K562 (cell line): ENCODE measurements around the gene TENT4A. TPM values are rescaled to one million over a fixed set of nuclear protein-coding genes. Genes with fewer than 3 reads are reported as not detected.

ENCODE experiments used
- C11orf30 ChIP-seq: fragments of 450-650 bp; IDR thresholded peaks from 2 replicates; pipeline ENCODE4 v1.6.1; 2016; ENCODE audit warnings: low read depth, mild to moderate bottlenecking
- CHD1 ChIP-seq: fragments of 200-600 bp; sonication (generic); IDR thresholded peaks from one replicate; pipeline ENCODE4 v1.6.1; 2012; ENCODE audit warnings: mild to moderate bottlenecking, moderate library complexity, low read length, inconsistent platforms
- E2F6 ChIP-seq, 2 experiments: IDR thresholded peaks; 2 replicates each; pipeline ENCODE4 v1.6.1; 2011; ENCODE audit warnings: borderline replicate concordance in 1 of 2, control low read depth in 1 of 2, low read depth in 1 of 2, low read length in 1 of 2, mild to moderate bottlenecking in 1 of 2, mixed read lengths in 1 of 2, moderate library complexity in 1 of 2; ENCODE audit not compliant: insufficient read depth in 1 of 2, insufficient read length in 1 of 2, poor library complexity in 1 of 2, severe bottlenecking in 1 of 2; ENCODE audit errors: extremely low read depth in 1 of 2
- GTF2A2 ChIP-seq: IDR thresholded peaks from 2 replicates; pipeline ENCODE4 v1.6.1; 2016; ENCODE audit warnings: mild to moderate bottlenecking, missing genetic modification characterization, missing compliant biosample characterization
- GTF2F1 ChIP-seq: IDR thresholded peaks from 2 replicates; pipeline ENCODE4 v1.6.1; 2011; ENCODE audit warnings: low read depth, low read length, improper control_type of control experiment
- HDAC8 ChIP-seq: fragments of 450-650 bp; IDR thresholded peaks from 2 replicates; pipeline ENCODE4 v1.6.1; 2016; ENCODE audit warnings: mild to moderate bottlenecking, missing genetic modification characterization, moderate library complexity, missing compliant biosample characterization
- HMGN3 ChIP-seq: IDR thresholded peaks from 2 replicates; pipeline ENCODE4 v1.6.1; 2011; ENCODE audit warnings: borderline replicate concordance, low read depth, mild to moderate bottlenecking, mixed read lengths, low read length; ENCODE audit not compliant: insufficient read length; ENCODE audit errors: extremely low read depth
- HNRNPLL ChIP-seq: fragments of 200-400 bp; formaldehyde crosslinking; IDR thresholded peaks from 2 replicates; pipeline ENCODE4 v1.6.1; 2017; ENCODE audit warnings: low read length, low read depth, mild to moderate bottlenecking; ENCODE audit not compliant: poor library complexity, severe bottlenecking
- LCOR ChIP-seq: sonication (generic); formaldehyde crosslinking; IDR thresholded peaks from 2 replicates; pipeline ENCODE4 v1.8.0; 2022; ENCODE audit warnings: mild to moderate bottlenecking, missing genetic modification reagents
- MLX ChIP-seq, 2 experiments: fragments of 450-650 bp in 1 of 2; sonication (generic) in 1 of 2; formaldehyde crosslinking; conservative IDR thresholded peaks; 2 replicates each; pipeline versions ENCODE4 v1.4.0 to v1.8.1; 2020 to 2022; ENCODE audit warnings: mild to moderate bottlenecking in 1 of 2, missing genetic modification reagents in 1 of 2
- NFE2L1 ChIP-seq: fragments of 450-650 bp; IDR thresholded peaks from 2 replicates; pipeline ENCODE4 v1.6.1; 2016; ENCODE audit warnings: missing genetic modification characterization, low read depth, mild to moderate bottlenecking, missing compliant biosample characterization, moderate library complexity, borderline replicate concordance
- NFRKB ChIP-seq: fragments of 450-650 bp; IDR thresholded peaks from 2 replicates; pipeline ENCODE4 v1.6.1; 2016; ENCODE audit warnings: low read depth
- PPARD ChIP-seq: fragments of 250-450 bp; sonication (Bioruptor Pico); IDR thresholded peaks from 2 replicates; pipeline ENCODE4 v1.8.0; 2022; ENCODE audit warnings: inconsistent platforms, mild to moderate bottlenecking, moderate library complexity
- RBM17 ChIP-seq: fragments of 200-400 bp; formaldehyde crosslinking; IDR thresholded peaks from 2 replicates; pipeline ENCODE4 v1.6.1; 2017; ENCODE audit warnings: low read depth, mild to moderate bottlenecking, low read length, borderline replicate concordance
- SMAD2 ChIP-seq: fragments of 150-350 bp; IDR thresholded peaks from 2 replicates; pipeline ENCODE4 v1.6.1; 2014; ENCODE audit warnings: low read depth, mild to moderate bottlenecking, low read length
- SPI1 ChIP-seq: IDR thresholded peaks from 2 replicates; pipeline ENCODE4 v1.6.1; 2011; ENCODE audit warnings: low read depth, low read length, control low read depth, borderline replicate concordance
- SRSF1 ChIP-seq: fragments of 200-400 bp; formaldehyde crosslinking; IDR thresholded peaks from 2 replicates; pipeline ENCODE4 v1.6.1; 2017; ENCODE audit warnings: mild to moderate bottlenecking, low read depth, low read length, moderate library complexity
- ZKSCAN3 ChIP-seq: fragments of 250-450 bp; sonication (Bioruptor Pico); IDR thresholded peaks from 2 replicates; pipeline ENCODE4 v1.4.0; 2020
- ZNF280B ChIP-seq: fragments of 250-450 bp; sonication (Bioruptor Pico); IDR thresholded peaks from 2 replicates; pipeline ENCODE4 v1.5.1; 2021; ENCODE audit warnings: mild to moderate bottlenecking
- ZNF408 ChIP-seq: fragments of 250-450 bp; sonication (Bioruptor Pico); IDR thresholded peaks from 2 replicates; pipeline ENCODE4 v1.4.0; 2020; ENCODE audit warnings: low read depth, mild to moderate bottlenecking, moderate library complexity
- ZNF589 ChIP-seq: fragments of 200-800 bp; sonication (Bioruptor generic); IDR thresholded peaks from 2 replicates; pipeline ENCODE4 v1.6.1; 2016; ENCODE audit warnings: low read depth, missing genetic modification characterization, missing compliant biosample characterization
- ZNF699 ChIP-seq: fragments of 250-450 bp; sonication (Bioruptor Pico); IDR thresholded peaks from 2 replicates; pipeline ENCODE4 v1.8.0; 2021; ENCODE audit warnings: mild to moderate bottlenecking, moderate library complexity; ENCODE audit not compliant: insufficient replicate concordance
- ZNF766 ChIP-seq: fragments of 200-800 bp; sonication (Bioruptor generic); conservative IDR thresholded peaks from 2 replicates; pipeline ENCODE4 v1.6.1; 2016; ENCODE audit warnings: missing genetic modification characterization, missing compliant biosample characterization
- polyA plus RNA-seq, 8 experiments: library from polyadenylated mRNA; depleted of rRNA in 4 of 8; stranded (reverse) in 5 of 8; unstranded in 3 of 8; fragments of >200 nt; fragmentation: Nextera tagmentation in 2 of 8; fragmentation: Illumina TruSeq in 1 of 8; extraction: Ambion mirVana in 2 of 8; extraction: Trizol in 1 of 8; gene quantifications; 2 replicates each; pipeline versions ENCODE4 v1.2.1 to v1.2.3, GENCODE V29; 2011 to 2014; ENCODE audit warnings: inconsistent platforms in 1 of 8, missing spikeins in 1 of 8
- total RNA-seq, 7 experiments: library from RNA; depleted of rRNA in 6 of 7; stranded (reverse); fragments of >200 nt in 6 of 7; fragmentation: Illumina TruSeq in 2 of 7; extraction: Trizol in 2 of 7; gene quantifications; 2 replicates each; pipeline versions ENCODE4 v1.2.1 to v1.2.3, GENCODE V29; 2011 to 2021; ENCODE audit warnings: low replicate concordance in 1 of 7
- TF ChIP-seq, protein P1 (sequence below), 3 experiments: IDR thresholded peaks in 2 of 3; conservative IDR thresholded peaks in 1 of 3; 2 replicates each; pipeline ENCODE4 v1.5.1; 2011 to 2012; ENCODE audit warnings: low read length in 3 of 3, mild to moderate bottlenecking in 3 of 3, control low read depth in 2 of 3, improper control_type of control experiment in 1 of 3, inconsistent platforms in 1 of 3, low read depth in 1 of 3, mixed read lengths in 1 of 3, moderate library complexity in 1 of 3; ENCODE audit not compliant: insufficient read depth in 2 of 3

Gene TENT4A
- total and polyA plus RNA-seq, 9 of the 15 experiments (the other 6 are each of a cell fraction or from before 2014, with no cell fraction given) = 1.3 to 27.3 (median 13.0) TPM

DNA sequence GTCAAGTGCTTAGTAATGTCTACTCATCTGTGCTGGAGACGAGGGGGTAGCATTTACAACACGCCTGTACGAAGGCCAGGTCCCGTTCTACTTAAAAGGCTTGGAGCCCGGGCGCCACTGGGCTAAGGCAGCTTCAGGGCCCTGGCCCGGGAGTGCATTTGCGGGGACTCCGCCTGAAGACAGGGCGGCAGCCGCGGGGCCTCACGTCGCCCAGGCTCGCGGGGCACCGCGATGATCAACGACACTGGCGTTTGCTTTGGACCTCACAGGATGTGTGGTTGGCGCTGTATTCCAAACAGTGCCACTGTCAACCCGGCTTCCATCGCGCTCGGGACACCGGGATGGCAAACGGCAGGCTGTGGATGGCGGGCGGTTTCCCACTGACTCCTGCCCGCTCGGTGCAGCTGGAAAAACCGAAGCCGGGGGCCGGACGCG, 1.1 kb upstream of the TENT4A start (continued):
- TF ChIP-seq, protein P1, sequence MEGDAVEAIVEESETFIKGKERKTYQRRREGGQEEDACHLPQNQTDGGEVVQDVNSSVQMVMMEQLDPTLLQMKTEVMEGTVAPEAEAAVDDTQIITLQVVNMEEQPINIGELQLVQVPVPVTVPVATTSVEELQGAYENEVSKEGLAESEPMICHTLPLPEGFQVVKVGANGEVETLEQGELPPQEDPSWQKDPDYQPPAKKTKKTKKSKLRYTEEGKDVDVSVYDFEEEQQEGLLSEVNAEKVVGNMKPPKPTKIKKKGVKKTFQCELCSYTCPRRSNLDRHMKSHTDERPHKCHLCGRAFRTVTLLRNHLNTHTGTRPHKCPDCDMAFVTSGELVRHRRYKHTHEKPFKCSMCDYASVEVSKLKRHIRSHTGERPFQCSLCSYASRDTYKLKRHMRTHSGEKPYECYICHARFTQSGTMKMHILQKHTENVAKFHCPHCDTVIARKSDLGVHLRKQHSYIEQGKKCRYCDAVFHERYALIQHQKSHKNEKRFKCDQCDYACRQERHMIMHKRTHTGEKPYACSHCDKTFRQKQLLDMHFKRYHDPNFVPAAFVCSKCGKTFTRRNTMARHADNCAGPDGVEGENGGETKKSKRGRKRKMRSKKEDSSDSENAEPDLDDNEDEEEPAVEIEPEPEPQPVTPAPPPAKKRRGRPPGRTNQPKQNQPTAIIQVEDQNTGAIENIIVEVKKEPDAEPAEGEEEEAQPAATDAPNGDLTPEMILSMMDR (IDR thresholded peaks at IDR 0.05 in 2 of 3, conservative IDR thresholded peaks at IDR 0.05 in 1 of 3; ENCODE audit: insufficient read depth in 2 of 3, low read depth in 1 of 3, low read length in 3 of 3) = peak in 1 of 3 experiments; percentile 0; a peak in 1 of 6 replicates
- TF ChIP-seq GTF2F1 = no peak
- no peak for TF ChIP-seq PPARD (CRISPR knock-in tag)
- TF ChIP-seq CHD1 = no peak
- TF ChIP-seq SPI1 = no peak
- TF ChIP-seq NFRKB = peak; percentile 42; the same call in 1 of the 2 replicates
- no peak for TF ChIP-seq HNRNPLL
- no peak for TF ChIP-seq ZNF699 (CRISPR knock-in tag)
- peak in 1 of 2 experiments; percentile 67 for TF ChIP-seq E2F6 (IDR thresholded peaks at IDR 0.05; ENCODE audit: borderline replicate concordance in 1 of 2, extremely low read depth in 1 of 2, insufficient read depth in 1 of 2, insufficient read length in 1 of 2, low read depth in 1 of 2, low read length in 1 of 2, poor library complexity in 1 of 2, severe bottlenecking in 1 of 2)
- no peak for TF ChIP-seq GTF2A2
- TF ChIP-seq NFE2L1 = no peak
- TF ChIP-seq MLX (CRISPR knock-in tag; conservative IDR thresholded peaks at IDR 0.05) = no peak
- no peak for TF ChIP-seq SRSF1
- TF ChIP-seq LCOR (CRISPR knock-in tag) = no peak
- TF ChIP-seq HDAC8 (tag) = no peak
- no peak for TF ChIP-seq RBM17
- no peak for TF ChIP-seq ZNF408 (CRISPR knock-in tag)
- TF ChIP-seq ZNF589 (CRISPR knock-in tag) = no peak
- no peak for TF ChIP-seq ZNF280B (CRISPR knock-in tag)
- no peak for TF ChIP-seq C11orf30
- TF ChIP-seq HMGN3 = peak; percentile 15
- no peak for TF ChIP-seq SMAD2
- 0 out of 2 replicates have a peak, but pooled peaks have one; percentile 17 for TF ChIP-seq ZNF766 (CRISPR knock-in tag)
- TF ChIP-seq ZKSCAN3 (CRISPR knock-in tag) = no peak
